Prostate gland (tissue), 2 donors: Measurements from ENCODE around the gene SLC12A3. TPM values are rescaled to one million over a fixed set of nuclear protein-coding genes. Genes with fewer than 3 reads are reported as not detected.

Experiments
- DNase-seq: peaks from one replicate; pipeline ENCODE4 v3.0.0-alpha.2; 2019; ENCODE audit warnings: low spot score
- H3K27ac ChIP-seq, 2 donors: fragments of 200-600 bp; sonication (generic); 2 replicates each; pipeline ENCODE4 v1.5.1; 2017 to 2019
- H3K27me3 ChIP-seq: fragments of 200-600 bp; sonication (generic); replicated peaks from 2 replicates; pipeline ENCODE4 v1.5.1; 2019; ENCODE audit not compliant: insufficient read depth
- H3K36me3 ChIP-seq, 2 donors: fragments of 200-600 bp; sonication (generic); 1 replicate in 1 of 2; 2 replicates in 1 of 2; pipeline versions ENCODE4 v1.5.1 to v1.8.1; 2017 to 2019
- H3K4me1 ChIP-seq: fragments of 200-600 bp; sonication (generic); replicated peaks from 2 replicates; pipeline ENCODE4 v1.5.1; 2019
- H3K4me3 ChIP-seq, 2 donors: fragments of 200-600 bp; sonication (generic); 2 replicates each; pipeline ENCODE4 v1.5.1; 2017 to 2019
- H3K9me3 ChIP-seq: fragments of 200-600 bp; sonication (generic); 2 replicates; pipeline ENCODE4 v1.5.1; 2017
- CTCF ChIP-seq, 4 experiments: fragments of 200-600 bp in 2 of 4; fragments of 450-650 bp in 2 of 4; sonication (generic) in 2 of 4; IDR thresholded peaks; 1 replicate in 3 of 4; 2 replicates in 1 of 4; pipeline ENCODE4 v1.5.1; 2016 to 2019; ENCODE audit warnings: antibody characterized with exemption in 4 of 4, mild to moderate bottlenecking in 2 of 4, moderate library complexity in 2 of 4
- POLR2A ChIP-seq: fragments of 450-650 bp; IDR thresholded peaks from one replicate; pipeline ENCODE4 v1.6.1; 2016; ENCODE audit warnings: antibody characterized with exemption, mild to moderate bottlenecking
- POLR2AphosphoS5 ChIP-seq: sonication (generic); formaldehyde crosslinking; IDR thresholded peaks from one replicate; pipeline ENCODE4 v1.6.1; 2017; ENCODE audit warnings: antibody characterized with exemption
- WGBS: methylation state at CpG from one replicate; pipeline ENCODE4 v1.1.5; 2018; 5-methylcytosine and 5-hydroxymethylcytosine counted together
- intact Hi-C: fragments of 100-400 bp; cut with DNase I; formaldehyde crosslinking; loops from one replicate; pipeline ENCODE4 v1.14.2; 2022
- total RNA-seq, 2 donors: library from RNA; depleted of rRNA; stranded (reverse); fragments of >200 nt; gene quantifications; one replicate each; pipeline ENCODE4 v1.1.0, GENCODE V29; 2016

The SLC12A3 gene
- total RNA-seq, 2 donors from 2014 or later, result 0.23 TPM; not detected in 1

- Histone ChIP-seq H3K36me3 (peaks cover 19 to 32% of the 10 kb centered on the region in 2 donors), H3K4me1 (no peaks in the 10 kb centered on the region), H3K27me3 (no peaks in the 10 kb centered on the region), H3K4me3 (peak overlapping the region in 1 of 2 donors; percentile 86), H3K27ac (peak overlapping the region in 1 of 2 donors; percentile 98), H3K9me3 (no peaks in the 10 kb centered on the region)
- WGBS, result 57% methylated on average over 5 of the region's 5 CpGs
- no peak for TF ChIP-seq POLR2A
- no peak for TF ChIP-seq CTCF (IDR thresholded peaks at IDR 0.05)
- TF ChIP-seq POLR2AphosphoS5, result no peak
- DNase-seq, result no peak
- intact Hi-C loops, result loop anchor here (10.0 kb wide), 1 partner anchor 202 kb away; the partner anchor contains the start of gene NUP93
Measured at GRCh38 chr16:56936491-56936890, 71.5 kb downstream of the SLC12A3 start.

GRCh38 chr16:56936950-56937349, 71.9 kb downstream of the SLC12A3 start:
- Histone ChIP-seq H3K36me3 (peaks cover 21 to 34% of the 10 kb centered on the region in 2 donors), H3K4me1 (no peaks in the 10 kb centered on the region), H3K27me3 (no peaks in the 10 kb centered on the region), H3K27ac (peak overlapping the region in 1 of 2 donors; percentile 98), H3K4me3 (peak overlapping the region in 1 of 2 donors; percentile 86), H3K9me3 (no peaks in the 10 kb centered on the region)
- DNase-seq, result no peak
- TF ChIP-seq POLR2A, result no peak
- no peak for TF ChIP-seq CTCF (IDR thresholded peaks at IDR 0.05)
- WGBS, result 79% methylated on average over 5 of the region's 5 CpGs
- intact Hi-C loops, result loop anchor here (10.0 kb wide), 1 partner anchor 202 kb away; the partner anchor contains the start of gene NUP93

GRCh38 chr16:56938664-56939513, 73.9 kb downstream of the SLC12A3 start:
- Histone ChIP-seq H3K9me3 (no peaks in the 10 kb centered on the region), H3K4me1 (peaks cover 4% of the 10 kb centered on the region), H3K36me3 (peaks cover 37 to 42% of the 10 kb centered on the region in 2 donors), H3K4me3 (peak overlapping the region in 1 of 2 donors; percentile 14), H3K27me3 (no peaks in the 10 kb centered on the region), H3K27ac (peak overlapping the region in 1 of 2 donors; percentile 28)
- intact Hi-C loops, result loop anchor here (10.0 kb wide), 1 partner anchor 204 kb away; the partner anchor contains the start of gene NUP93
- no peak for DNase-seq
- 65% methylated on average over 8 of the region's 8 CpGs for WGBS
- TF ChIP-seq POLR2AphosphoS5 (peak; percentile 3), POLR2A (no peak)

- no peak for DNase-seq
- Histone ChIP-seq H3K27ac (peak overlapping the region in 1 of 2 donors; percentile 33), H3K27me3 (no peaks in the 10 kb centered on the region), H3K4me1 (peaks cover 8% of the 10 kb centered on the region), H3K36me3 (peaks cover 42 to 46% of the 10 kb centered on the region in 2 donors), H3K4me3 (no peak overlapping the region), H3K9me3 (no peaks in the 10 kb centered on the region)
- WGBS, result 57% methylated on average over 4 of the region's 4 CpGs
- intact Hi-C loops, result loop anchor here (10.0 kb wide), 1 partner anchor 205 kb away; the partner anchor contains the start of gene NUP93
- TF ChIP-seq POLR2AphosphoS5, result no peak
- TF ChIP-seq CTCF (IDR thresholded peaks at IDR 0.05), result no peak
- no peak for TF ChIP-seq POLR2A
Measured at GRCh38 chr16:56939801-56940200, 74.8 kb downstream of the SLC12A3 start.

- TF ChIP-seq CTCF (IDR thresholded peaks at IDR 0.05) (no peak), POLR2A (no peak), POLR2AphosphoS5 (no peak)
- Histone ChIP-seq H3K36me3 (peaks cover 35 to 46% of the 10 kb centered on the region in 2 donors), H3K9me3 (no peaks in the 10 kb centered on the region), H3K27me3 (no peaks in the 10 kb centered on the region), H3K4me1 (peaks cover 8% of the 10 kb centered on the region), H3K27ac (peak overlapping the region in 1 of 2 donors; percentile 33), H3K4me3 (no peak overlapping the region)
- WGBS, result 66% methylated on average over 2 of the region's 2 CpGs
- no peak for DNase-seq
- intact Hi-C loops, result no loop called here
Measured at GRCh38 chr16:56941092-56941491, 76.1 kb downstream of the SLC12A3 start.
